GM21515 (cell line): Measurements from ENCODE around the gene IL17B.

Experiments
- ATAC-seq: cut with Tn5 transposase; IDR thresholded peaks from one replicate; pipeline ENCODE4 v1.9.1; 2021; ENCODE audit not compliant: unreplicated experiment

Gene IL17B, protein sequence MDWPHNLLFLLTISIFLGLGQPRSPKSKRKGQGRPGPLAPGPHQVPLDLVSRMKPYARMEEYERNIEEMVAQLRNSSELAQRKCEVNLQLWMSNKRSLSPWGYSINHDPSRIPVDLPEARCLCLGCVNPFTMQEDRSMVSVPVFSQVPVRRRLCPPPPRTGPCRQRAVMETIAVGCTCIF

GRCh38 chr5:149379177-149379761 is at the start of gene IL17B:
Gene IL17B, minus strand, starts transcription at chr5:149379292. Its CDS starts 67 bp downstream, at chr5:149379225.
- no peak for ATAC-seq

GRCh38 chr5:149428032-149428431 is 48.9 kb upstream of the IL17B start:
- ATAC-seq = no peak

DNA sequence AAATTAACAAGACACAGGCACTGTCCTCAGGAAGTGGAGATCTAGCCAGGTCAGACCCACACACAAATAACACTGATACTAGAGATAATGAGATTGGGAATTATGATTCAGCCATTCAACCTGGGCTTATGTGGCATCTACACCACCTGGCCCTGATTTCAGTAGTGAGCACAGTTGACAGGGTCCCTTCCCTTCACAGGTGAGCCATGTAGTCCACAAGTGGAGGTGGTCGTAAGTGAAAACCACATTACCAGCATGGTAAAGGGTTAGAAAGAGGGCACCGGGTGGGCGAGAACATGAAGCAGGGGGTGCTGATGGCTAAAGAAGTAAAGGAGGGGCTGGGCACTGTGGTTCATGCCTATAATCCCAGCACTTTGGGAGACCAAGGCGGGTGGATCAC is 48.3 kb upstream of the IL17B start:
- no peak for ATAC-seq

DNA sequence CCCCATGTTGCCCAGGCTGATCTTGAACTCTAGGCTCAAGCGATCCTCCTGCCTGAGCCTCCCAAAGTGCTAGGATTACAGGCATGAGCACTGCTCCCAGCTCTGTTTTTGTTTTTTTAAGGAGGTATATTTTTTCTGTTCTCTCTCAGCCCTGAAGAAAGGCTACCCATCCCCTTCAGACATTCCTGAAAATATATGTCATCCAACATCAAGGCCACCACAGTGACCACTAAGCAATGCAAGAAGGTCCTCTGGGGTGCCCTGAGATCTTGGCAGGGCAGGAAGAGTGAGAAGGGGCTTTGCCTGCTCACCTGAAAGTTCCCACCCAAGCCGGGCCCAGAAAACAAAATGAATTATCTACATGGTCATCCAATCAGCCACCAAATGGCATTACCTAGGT is 47.8 kb upstream of the IL17B start:
- ATAC-seq = no peak

- no peak for ATAC-seq
Measured at GRCh38 chr5:149425729-149426128, 46.6 kb upstream of the IL17B start.

DNA sequence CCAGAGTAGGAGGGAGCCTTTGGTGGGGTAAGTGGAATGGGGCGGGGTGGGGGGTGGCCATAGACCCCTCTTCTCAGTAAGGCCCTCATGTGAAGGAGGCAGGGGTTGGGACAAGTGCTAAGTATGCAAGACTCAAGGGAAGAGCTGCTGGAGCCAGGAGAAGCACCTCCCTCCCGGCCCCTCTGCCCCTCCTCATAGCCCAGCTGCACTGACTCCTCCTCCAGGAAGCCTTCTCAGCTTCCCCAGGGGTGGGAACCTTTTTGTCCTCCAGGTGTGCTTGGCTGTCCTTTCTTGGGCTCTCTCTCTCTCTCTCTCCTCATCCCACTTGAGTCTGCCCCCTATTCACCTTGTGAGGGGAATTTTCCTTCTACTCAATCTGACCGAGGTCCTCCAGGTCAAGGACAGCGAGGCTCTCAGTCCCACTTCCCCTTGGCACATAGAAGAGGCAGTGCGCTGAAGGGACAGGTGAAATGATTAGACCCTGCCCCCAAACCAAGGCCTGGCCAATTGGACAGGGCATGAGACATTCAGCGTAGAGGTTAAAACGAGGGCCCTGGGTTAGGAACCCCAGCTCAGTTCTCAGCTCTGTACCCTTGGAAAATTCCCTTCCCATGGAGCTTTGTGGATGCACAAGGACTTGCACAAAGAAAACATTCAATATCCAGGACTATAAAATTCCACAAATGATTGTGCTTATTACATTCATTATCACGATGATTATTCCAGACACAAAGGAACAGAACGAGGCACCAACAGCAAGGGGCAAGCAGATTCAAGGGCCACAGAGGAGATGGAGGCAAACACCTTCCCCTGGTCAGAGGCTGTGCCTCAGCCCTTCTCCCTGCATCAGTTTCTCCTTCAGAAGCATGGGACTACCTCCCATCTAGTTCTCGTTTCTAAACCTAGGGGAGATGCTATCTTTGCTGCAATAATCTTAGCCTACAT is 45.6 kb upstream of the IL17B start:
- no peak for ATAC-seq

- ATAC-seq = no peak
Measured at GRCh38 chr5:149423794-149424268, 44.7 kb upstream of the IL17B start.

DNA sequence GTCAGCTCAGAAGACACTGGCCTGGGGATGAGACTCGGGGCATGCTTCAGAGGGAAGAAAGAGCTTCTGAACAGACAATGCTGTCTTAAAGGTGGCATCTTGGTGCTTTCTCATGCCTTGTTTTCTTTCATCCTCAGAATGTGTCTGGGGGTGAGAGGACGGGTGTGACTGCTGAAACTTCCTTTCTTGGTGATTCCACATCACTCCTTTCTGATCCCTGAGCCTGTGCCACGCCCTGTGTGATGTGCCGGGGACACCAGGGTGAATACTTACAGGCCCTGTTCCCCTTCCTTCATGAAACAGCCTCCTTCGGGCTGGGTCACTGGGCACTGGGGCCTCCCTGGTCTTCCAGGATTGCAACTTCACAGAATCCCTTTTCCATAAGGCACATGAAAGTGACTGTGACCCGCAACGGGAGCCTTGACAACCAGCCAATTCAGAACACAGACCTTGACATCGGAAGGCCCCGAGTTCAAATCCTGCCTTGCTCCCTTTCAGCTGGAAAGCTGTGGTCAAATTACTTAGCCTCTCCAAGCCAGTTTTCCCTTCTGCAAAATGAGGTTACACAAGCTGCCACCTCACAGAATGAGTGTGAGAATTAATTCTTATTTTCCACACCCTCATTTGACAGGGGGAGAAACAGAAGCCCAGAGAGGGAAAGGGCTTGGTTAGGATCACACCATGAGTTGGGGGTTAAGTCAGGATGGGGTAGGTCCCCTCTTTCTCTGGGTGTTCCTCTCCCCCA is 44.1 kb upstream of the IL17B start:
- no peak for ATAC-seq

DNA sequence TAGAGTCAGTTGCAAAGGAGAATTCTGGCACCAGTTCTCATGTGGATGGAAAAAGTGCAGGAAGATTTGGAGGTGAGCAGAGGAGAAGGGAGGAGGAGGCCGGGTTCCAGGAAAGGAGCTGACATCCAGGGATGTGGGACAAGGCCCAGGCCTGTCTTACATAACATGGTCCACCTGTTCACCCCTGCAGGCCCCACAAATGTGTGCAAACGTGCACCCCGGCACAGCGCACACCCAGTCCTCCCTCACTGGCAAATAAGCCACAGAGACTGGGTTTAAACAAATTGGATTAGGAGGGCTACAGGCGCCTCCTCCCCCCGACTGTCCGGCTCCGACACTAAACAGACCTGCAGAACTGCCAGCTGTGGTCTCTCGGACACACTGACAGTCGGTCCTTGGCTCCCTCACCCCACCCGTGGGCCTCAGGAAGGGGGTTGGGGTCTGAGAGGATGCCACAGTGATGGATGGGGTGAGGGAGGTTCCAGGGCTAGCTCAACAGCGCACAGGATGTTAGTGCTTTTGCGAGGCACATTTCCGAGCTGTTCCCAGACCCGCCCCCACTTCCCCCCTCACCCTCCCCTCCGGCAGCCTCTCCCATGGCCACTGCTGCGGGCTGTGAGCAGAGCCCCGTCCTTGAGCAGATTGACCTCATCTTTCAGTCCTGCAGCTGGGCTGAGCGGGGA is 43.4 kb upstream of the IL17B start:
- ATAC-seq = no peak

- ATAC-seq = no peak
Measured at GRCh38 chr5:149421834-149422233, 42.7 kb upstream of the IL17B start.

DNA sequence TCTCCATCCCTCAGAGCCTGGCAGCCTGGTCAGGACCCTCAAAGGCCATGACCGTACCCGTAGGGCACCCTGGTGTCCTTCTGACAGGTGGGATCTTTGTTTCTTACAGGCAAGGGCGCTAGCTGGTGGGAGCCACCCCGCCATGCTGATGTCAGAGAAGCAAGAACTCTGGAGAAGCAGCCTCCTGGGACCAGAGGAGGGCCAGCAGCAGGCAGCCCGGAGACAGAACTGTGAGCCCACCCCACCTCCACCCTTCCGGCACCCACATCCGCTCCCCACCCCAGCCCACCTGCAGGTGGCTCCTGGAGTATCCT is 42.2 kb upstream of the IL17B start:
- ATAC-seq = no peak

- ATAC-seq = no peak
Measured at GRCh38 chr5:149420545-149421371, 41.7 kb upstream of the IL17B start.

DNA sequence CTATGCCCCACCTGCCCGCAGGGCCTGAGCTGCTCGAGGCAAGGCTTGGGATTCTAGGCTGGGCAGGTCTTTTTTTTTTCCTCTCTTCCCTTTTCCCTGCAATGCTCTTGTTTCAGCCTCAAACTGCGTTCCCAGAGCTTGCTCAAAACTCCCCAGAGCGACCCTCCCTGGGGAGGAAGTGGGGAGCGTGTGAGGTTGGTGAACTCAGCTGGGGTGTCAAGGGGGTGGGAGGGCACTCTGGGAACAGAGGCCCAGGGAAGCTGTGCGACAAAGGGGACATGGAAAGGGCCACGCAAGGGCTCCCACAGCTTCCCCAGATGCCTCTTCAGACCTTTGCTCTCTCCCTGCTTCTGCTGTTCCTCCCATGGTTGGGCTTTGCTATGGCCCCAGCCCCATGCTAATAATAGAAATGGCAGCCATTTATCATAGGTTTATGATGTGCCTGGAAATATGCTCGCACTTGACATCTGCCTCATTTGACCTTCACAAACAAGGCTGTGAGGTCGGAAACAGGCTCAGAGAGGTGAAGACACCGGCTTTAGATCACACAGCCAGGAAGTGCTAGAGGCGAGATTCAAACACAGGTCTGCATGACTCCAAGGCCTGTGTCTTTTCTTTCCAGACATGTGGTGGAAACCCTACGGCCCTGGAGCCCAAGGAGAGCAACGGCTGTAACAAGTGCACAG is 40.9 kb upstream of the IL17B start:
- ATAC-seq = no peak

GRCh38 chr5:149419532-149419858 is 40.4 kb upstream of the IL17B start:
- no peak for ATAC-seq

- no peak for ATAC-seq
Measured at GRCh38 chr5:149418910-149419531, 39.9 kb upstream of the IL17B start.

DNA sequence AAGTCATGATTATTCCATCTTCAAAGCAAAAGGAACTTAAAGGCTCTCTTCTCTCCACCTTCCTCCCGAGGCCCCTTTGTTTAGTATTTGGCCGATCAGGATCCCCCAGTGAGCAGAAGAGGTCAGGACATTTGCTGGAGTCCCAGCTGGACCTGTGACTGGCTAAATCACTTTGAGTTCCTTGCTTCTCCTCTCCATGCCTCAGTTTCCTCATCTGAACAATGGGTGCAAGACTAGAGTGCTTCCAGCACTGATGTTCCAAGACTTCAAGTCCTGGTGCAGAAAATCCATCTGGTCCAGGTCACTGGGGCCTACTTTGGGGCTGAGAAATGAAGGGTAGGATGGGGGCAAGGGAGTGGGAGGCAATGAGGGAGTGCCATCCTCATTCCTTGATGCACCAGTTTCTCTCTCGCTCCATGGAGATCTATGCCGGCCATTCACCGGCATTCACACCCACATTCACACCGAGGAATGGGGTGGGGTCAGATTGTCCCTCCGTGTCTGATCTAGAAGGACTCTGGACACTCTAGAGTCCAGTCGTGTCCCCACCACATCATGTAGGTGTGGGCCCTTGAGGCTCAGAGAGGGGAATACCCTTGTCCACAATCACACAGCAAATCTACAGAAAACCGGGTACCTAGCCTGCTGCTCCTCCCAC is 38.7 kb upstream of the IL17B start:
- no peak for ATAC-seq

DNA sequence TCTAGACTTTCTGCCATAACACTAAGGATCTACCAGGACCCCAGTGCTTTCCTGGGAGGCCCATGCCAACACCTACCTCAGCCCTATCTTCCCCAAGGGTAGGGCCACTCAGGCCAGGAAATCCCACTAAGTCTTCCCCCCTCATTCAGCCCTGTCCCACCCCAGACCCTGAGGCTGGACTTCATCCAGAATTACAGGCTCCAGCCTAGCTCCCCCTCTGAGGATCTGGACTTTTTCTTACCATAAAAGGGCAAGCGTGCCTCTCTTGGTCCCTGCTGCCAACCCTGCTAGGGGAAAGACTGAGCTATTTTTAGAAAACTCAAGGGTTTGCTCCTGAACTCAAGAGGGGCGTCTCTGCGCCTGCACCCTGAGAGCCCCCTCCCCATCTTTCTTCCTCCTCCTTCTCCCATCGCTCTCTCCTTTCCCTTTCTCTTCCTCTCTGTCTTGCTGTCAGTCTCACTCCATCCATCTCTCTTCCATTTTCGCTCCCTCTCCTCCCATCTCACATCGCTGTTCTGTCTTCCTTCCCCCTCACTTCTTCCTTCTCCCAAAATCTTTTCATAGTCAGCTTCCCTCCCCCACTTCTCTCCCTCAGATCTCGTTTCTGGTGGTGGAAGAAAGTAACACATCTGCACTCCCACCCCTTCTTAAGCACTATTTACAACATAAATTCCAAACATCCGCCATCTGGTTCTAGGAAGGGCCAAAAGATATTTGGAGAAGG is 38.1 kb upstream of the IL17B start:
- no peak for ATAC-seq
